ENCODE measurements around the gene OR51V1. TPM values are rescaled to one million over a fixed set of nuclear protein-coding genes. Genes with fewer than 3 reads are reported as not detected.

The OR51V1 gene
- total RNA-seq, 1 experiment from 2014 or later, result not detected

GRCh38 chr11:5230266-5230665 is 29.8 kb upstream of the OR51V1 start:
- Mint-ChIP-seq H3K36me3 (ENCODE audit: insufficient read depth, unreplicated experiment) (no peaks in the 10 kb centered on the region), H3K27ac (ENCODE audit: unreplicated experiment) (no peak overlapping the region), H3K4me1 (ENCODE audit: low read depth, unreplicated experiment) (no peaks in the 10 kb centered on the region), H3K4me3 (ENCODE audit: unreplicated experiment) (no peak overlapping the region), H3K9me3 (ENCODE audit: unreplicated experiment) (no peaks in the 10 kb centered on the region), H3K27me3 (ENCODE audit: insufficient read depth, unreplicated experiment) (peaks cover 6% of the 10 kb centered on the region)
- Histone ChIP-seq H3K36me3 (ENCODE audit: control insufficient read depth, insufficient read depth, low read length) (no peaks in the 10 kb centered on the region), H3K4me1 (no peaks in the 10 kb centered on the region), H3K27me3 (replicated peaks; ENCODE audit: control insufficient read depth, insufficient read depth, low read length) (no peaks in the 10 kb centered on the region), H3K9me3 (no peaks in the 10 kb centered on the region), H3K4me3 (ENCODE audit: low read depth, low read length) (no peak overlapping the region)
- ChIA-PET POLR2A (no interaction called here), CTCF (no interaction called here)
- DNase-seq, result no peak
- no TSS peak for BruUV-seq (replicated peaks)
- TF ChIP-seq, protein P1, sequence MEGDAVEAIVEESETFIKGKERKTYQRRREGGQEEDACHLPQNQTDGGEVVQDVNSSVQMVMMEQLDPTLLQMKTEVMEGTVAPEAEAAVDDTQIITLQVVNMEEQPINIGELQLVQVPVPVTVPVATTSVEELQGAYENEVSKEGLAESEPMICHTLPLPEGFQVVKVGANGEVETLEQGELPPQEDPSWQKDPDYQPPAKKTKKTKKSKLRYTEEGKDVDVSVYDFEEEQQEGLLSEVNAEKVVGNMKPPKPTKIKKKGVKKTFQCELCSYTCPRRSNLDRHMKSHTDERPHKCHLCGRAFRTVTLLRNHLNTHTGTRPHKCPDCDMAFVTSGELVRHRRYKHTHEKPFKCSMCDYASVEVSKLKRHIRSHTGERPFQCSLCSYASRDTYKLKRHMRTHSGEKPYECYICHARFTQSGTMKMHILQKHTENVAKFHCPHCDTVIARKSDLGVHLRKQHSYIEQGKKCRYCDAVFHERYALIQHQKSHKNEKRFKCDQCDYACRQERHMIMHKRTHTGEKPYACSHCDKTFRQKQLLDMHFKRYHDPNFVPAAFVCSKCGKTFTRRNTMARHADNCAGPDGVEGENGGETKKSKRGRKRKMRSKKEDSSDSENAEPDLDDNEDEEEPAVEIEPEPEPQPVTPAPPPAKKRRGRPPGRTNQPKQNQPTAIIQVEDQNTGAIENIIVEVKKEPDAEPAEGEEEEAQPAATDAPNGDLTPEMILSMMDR (IDR thresholded peaks at IDR 0.05; ENCODE audit: insufficient read depth in 1 of 2, low read depth in 1 of 2, low read length in 1 of 2, severe bottlenecking in 1 of 2, unreplicated experiment in 1 of 2), result no peak
- intact Hi-C loops (cut with micrococcal nuclease; ENCODE audit: unreplicated experiment), result no loop called here

DNA sequence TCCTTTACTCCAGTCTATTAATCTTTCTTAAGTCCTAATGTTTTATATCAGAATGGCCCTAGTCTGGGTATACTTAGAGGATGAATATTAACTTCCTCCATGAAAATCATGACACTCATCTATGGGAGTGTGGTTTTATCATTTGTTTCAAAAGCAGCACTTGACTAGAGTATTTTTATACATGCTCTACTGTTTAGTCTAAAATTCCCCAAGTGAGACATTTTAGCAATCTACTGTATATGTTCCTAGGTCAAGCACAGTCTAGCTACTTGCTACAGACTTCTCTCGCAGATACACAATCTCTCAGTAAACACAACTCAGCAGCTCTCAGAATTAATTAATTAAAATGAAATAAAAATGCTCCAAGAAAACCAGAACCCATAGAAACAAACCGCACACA is 29.3 kb upstream of the OR51V1 start:
- H3K9me3 Mint-ChIP-seq (ENCODE audit: unreplicated experiment), result no peaks in the 10 kb centered on the region
- H3K27ac Mint-ChIP-seq (ENCODE audit: unreplicated experiment), result no peak overlapping the region
- POLR2A ChIA-PET, result no interaction called here
- no peak overlapping the region for H3K4me3 ChIP-seq (ENCODE audit: low read depth, low read length)
- no peaks in the 10 kb centered on the region for H3K36me3 Mint-ChIP-seq (ENCODE audit: insufficient read depth, unreplicated experiment)
- H3K4me3 Mint-ChIP-seq (ENCODE audit: unreplicated experiment), result no peak overlapping the region
- no peaks in the 10 kb centered on the region for H3K27me3 ChIP-seq (replicated peaks; ENCODE audit: control insufficient read depth, insufficient read depth, low read length)
- no peaks in the 10 kb centered on the region for H3K9me3 ChIP-seq
- no peak for DNase-seq
- H3K36me3 ChIP-seq (ENCODE audit: control insufficient read depth, insufficient read depth, low read length), result no peaks in the 10 kb centered on the region
- TF ChIP-seq, protein P1 (IDR thresholded peaks at IDR 0.05; ENCODE audit: insufficient read depth in 1 of 2, low read depth in 1 of 2, low read length in 1 of 2, severe bottlenecking in 1 of 2, unreplicated experiment in 1 of 2), result no peak
- H3K4me1 Mint-ChIP-seq (ENCODE audit: low read depth, unreplicated experiment), result no peaks in the 10 kb centered on the region
- CTCF ChIA-PET, result no interaction called here
- BruUV-seq (replicated peaks), result no TSS peak
- peaks cover 4% of the 10 kb centered on the region for H3K27me3 Mint-ChIP-seq (ENCODE audit: insufficient read depth, unreplicated experiment)
- intact Hi-C loops (cut with micrococcal nuclease; ENCODE audit: unreplicated experiment), result no loop called here
- H3K4me1 ChIP-seq, result no peaks in the 10 kb centered on the region

DNA sequence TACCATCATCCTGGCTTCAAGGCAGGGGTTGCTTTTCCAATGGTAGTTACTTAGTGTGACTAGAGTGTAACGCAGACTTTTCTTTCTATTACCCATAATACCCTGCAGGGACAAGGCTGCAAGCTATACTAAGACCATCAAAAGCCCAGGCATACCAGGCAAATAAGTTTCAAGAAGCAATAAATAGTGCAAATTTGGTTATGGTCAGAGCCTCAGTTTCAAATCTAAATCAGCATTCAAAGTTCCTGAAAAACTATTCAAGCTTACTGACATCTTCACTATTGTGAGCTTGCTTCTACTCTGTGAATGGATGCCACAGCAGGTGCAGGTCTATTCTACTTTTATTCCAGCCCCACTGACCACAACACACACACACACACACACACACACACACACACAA is 28.9 kb upstream of the OR51V1 start:
- Mint-ChIP-seq H3K27me3 (ENCODE audit: insufficient read depth, unreplicated experiment) (peaks cover 4% of the 10 kb centered on the region), H3K36me3 (ENCODE audit: insufficient read depth, unreplicated experiment) (no peaks in the 10 kb centered on the region), H3K9me3 (ENCODE audit: unreplicated experiment) (no peaks in the 10 kb centered on the region), H3K4me1 (ENCODE audit: low read depth, unreplicated experiment) (no peaks in the 10 kb centered on the region), H3K27ac (ENCODE audit: unreplicated experiment) (no peak overlapping the region), H3K4me3 (ENCODE audit: unreplicated experiment) (no peak overlapping the region)
- CTCF ChIA-PET, result no interaction called here
- H3K4me3 ChIP-seq (ENCODE audit: low read depth, low read length), result no peak overlapping the region
- H3K4me1 ChIP-seq, result no peaks in the 10 kb centered on the region
- intact Hi-C loops (cut with micrococcal nuclease; ENCODE audit: unreplicated experiment), result no loop called here
- no peaks in the 10 kb centered on the region for H3K9me3 ChIP-seq
- no peak for DNase-seq
- TF ChIP-seq, protein P1 (IDR thresholded peaks at IDR 0.05; ENCODE audit: insufficient read depth in 1 of 2, low read depth in 1 of 2, low read length in 1 of 2, severe bottlenecking in 1 of 2, unreplicated experiment in 1 of 2), result no peak
- no peaks in the 10 kb centered on the region for H3K36me3 ChIP-seq (ENCODE audit: control insufficient read depth, insufficient read depth, low read length)
- POLR2A ChIA-PET, result no interaction called here
- no peaks in the 10 kb centered on the region for H3K27me3 ChIP-seq (replicated peaks; ENCODE audit: control insufficient read depth, insufficient read depth, low read length)
- no TSS peak for BruUV-seq (replicated peaks)
